ENCODE data around the gene ANKZF1.

DNA sequence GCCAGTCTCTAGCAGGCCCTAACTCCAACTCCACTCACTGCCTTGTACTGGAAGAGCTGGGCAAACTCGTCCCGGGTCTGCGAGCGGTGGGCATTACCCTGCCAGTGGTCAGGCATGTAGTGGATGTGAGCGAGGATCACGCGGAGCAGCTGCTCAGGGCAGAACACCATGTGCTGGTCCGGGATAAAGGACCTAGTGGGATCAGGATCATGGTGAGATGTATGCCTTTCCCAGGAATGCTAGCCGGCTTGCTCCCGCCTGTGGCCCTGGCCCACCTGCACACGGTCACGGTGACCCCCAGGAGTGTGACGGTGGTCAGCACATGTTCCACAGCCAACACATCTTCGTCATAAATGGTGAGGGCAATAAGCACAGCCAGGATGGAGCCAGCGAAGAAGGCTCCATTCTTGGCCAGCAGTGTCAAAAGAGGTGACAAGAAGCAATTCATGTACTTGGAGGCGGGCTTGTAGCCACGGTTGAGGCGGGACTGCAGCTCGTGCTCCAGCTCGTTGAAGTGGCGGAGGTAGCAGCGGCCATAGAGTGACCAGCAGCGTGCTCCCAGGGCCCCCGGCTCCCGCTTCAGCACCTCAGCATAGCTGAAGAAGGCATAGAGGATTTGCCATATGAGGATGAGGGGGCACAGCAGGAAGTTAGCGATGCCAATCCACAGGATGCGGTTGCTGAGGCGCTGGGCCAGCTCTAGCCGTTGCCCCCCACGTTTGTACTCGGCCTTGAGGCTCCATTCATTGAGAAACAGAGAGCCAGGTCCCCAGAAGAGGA is 5.6 kb upstream of the ANKZF1 start:
- TF ChIP-seq EZH2 (IDR thresholded peaks at IDR 0.05; ENCODE audit: borderline replicate concordance, low read length) (no peak), CTCF (IDR thresholded peaks at IDR 0.05; ENCODE audit: low read length) (no peak)
